Kidney (tissue), 14 donors: ENCODE results near the gene SH3PXD2B. TPM values are rescaled to one million over a fixed set of nuclear protein-coding genes. Genes with fewer than 3 reads are reported as not detected.

ENCODE experiments used
- DNase-seq, 5 donors: peaks; one replicate each; pipeline ENCODE4 v3.0.0-alpha.2; 2013 to 2020
- FAIRE-seq: peaks from 2 replicates; lab custom pipeline; 2012; peaks lifted over from hg19 to GRCh38; lab: Jason Lieb, UNC
- H3K27ac ChIP-seq, 2 donors: one replicate each; pipeline ENCODE4 v1.7.0; 2013; ENCODE audit warnings: low read depth in 2 of 2, low read length in 2 of 2, inconsistent platforms in 1 of 2
- H3K27me3 ChIP-seq: one replicate; pipeline ENCODE4 v1.7.1; 2013; ENCODE audit warnings: low read length, inconsistent platforms; ENCODE audit not compliant: control insufficient read depth, insufficient read depth
- H3K36me3 ChIP-seq, 3 donors: one replicate each; pipeline versions ENCODE4 v1.7.0 to v1.7.1; 2013; ENCODE audit warnings: low read length in 3 of 3, control low read depth in 1 of 3, inconsistent platforms in 1 of 3; ENCODE audit not compliant: insufficient read depth in 3 of 3, control insufficient read depth in 2 of 3
- H3K4me1 ChIP-seq, 3 donors: one replicate each; pipeline versions ENCODE4 v1.7.0 to v1.7.1; 2013; ENCODE audit warnings: low read length in 3 of 3, inconsistent platforms in 1 of 3, low read depth in 1 of 3; ENCODE audit not compliant: control insufficient read depth in 2 of 3, insufficient read depth in 2 of 3
- H3K4me3 ChIP-seq, 3 donors: one replicate each; pipeline versions ENCODE4 v1.7.0 to v1.8.1; 2013; ENCODE audit warnings: low read length in 3 of 3, control low read depth in 1 of 3, inconsistent platforms in 1 of 3
- H3K9ac ChIP-seq, 3 donors: one replicate each; pipeline versions ENCODE4 v1.7.0 to v1.7.1; 2013; ENCODE audit warnings: low read length in 3 of 3, control low read depth in 1 of 3, inconsistent platforms in 1 of 3
- H3K9me3 ChIP-seq, 3 donors: one replicate each; pipeline versions ENCODE4 v1.7.0 to v1.7.1; 2013; ENCODE audit warnings: low read length in 3 of 3, control low read depth in 1 of 3, inconsistent platforms in 1 of 3; ENCODE audit not compliant: control insufficient read depth in 2 of 3, insufficient read depth in 1 of 3
- CTCF ChIP-seq: IDR thresholded peaks from 3 replicates; pipeline ENCODE4 v1.5.1; 2012; ENCODE audit warnings: mild to moderate bottlenecking, moderate library complexity, borderline replicate concordance; ENCODE audit not compliant: insufficient read depth; ENCODE audit errors: extremely low read depth
- intact Hi-C: fragments of 100-400 bp; cut with DNase I; formaldehyde crosslinking; loops from one replicate; pipeline ENCODE4 v1.11.1; 2022
- polyA plus RNA-seq: library from polyadenylated mRNA; stranded (reverse); fragments of 350-450 nt; fragmentation: Illumina TruSeq; extraction: RNeasy Lipid Tissue Mini Kit (QIAGEN cat#74804); gene quantifications from one replicate; pipeline ENCODE4 v1.2.3, GENCODE V29; 2014; ENCODE audit warnings: low read depth, low replicate concordance; ENCODE audit not compliant: insufficient read depth
- total RNA-seq: library from RNA; stranded (reverse); fragmentation: NEBNext Ultra II Directional; extraction: Animal tissue kit (Norgen Biotek cat#: 25700); gene quantifications from one replicate; pipeline ENCODE4 v1.2.1, GENCODE V29; 2021
- donor health status: control.
- donor health status: control.
- donor health status: control.
- donor health status: control.
- donor health status: control.
- donor health status: DM: yes; HTN: yes; CAD: no.
- donor health status: Normal renal cell carcinoma (clear cell type).

Gene SH3PXD2B
- total and polyA plus RNA-seq, 2 donors from 2014 or later = 3.1 to 22.8 TPM

- H3K27ac ChIP-seq = no peak overlapping the region
- peaks cover 0 to 2% (median 0%) of the 10 kb centered on the region in 3 donors for H3K36me3 ChIP-seq
- no peak for DNase-seq
- intact Hi-C loops = no loop called here
- no peak for FAIRE-seq
- peaks cover 0 to 6% (median 0%) of the 10 kb centered on the region in 3 donors for H3K4me1 ChIP-seq
- H3K27me3 ChIP-seq = no peaks in the 10 kb centered on the region
- no peak overlapping the region for H3K9ac ChIP-seq
- no peak overlapping the region for H3K4me3 ChIP-seq
- H3K9me3 ChIP-seq = no peaks in the 10 kb centered on the region
- TF ChIP-seq CTCF = no peak
Observed at GRCh38 chr5:172407241-172407691, 47.1 kb downstream of the SH3PXD2B start.

GRCh38 chr5:172405226-172406107 lies 48.9 kb downstream of the SH3PXD2B start:
- no peak overlapping the region for H3K9ac ChIP-seq
- no peak overlapping the region for H3K27ac ChIP-seq
- peaks cover 0 to 6% (median 0%) of the 10 kb centered on the region in 3 donors for H3K4me1 ChIP-seq
- FAIRE-seq (no peak), DNase-seq (no peak)
- H3K4me3 ChIP-seq = no peak overlapping the region
- no peak for TF ChIP-seq CTCF
- peaks cover 0 to 2% (median 0%) of the 10 kb centered on the region in 3 donors for H3K36me3 ChIP-seq
- H3K9me3 ChIP-seq = no peaks in the 10 kb centered on the region
- H3K27me3 ChIP-seq = no peaks in the 10 kb centered on the region
- intact Hi-C loops = no loop called here

- H3K36me3 ChIP-seq = no peaks in the 10 kb centered on the region
- FAIRE-seq (no peak), DNase-seq (no peak)
- intact Hi-C loops = no loop called here
- H3K27ac ChIP-seq = no peak overlapping the region
- no peaks in the 10 kb centered on the region for H3K27me3 ChIP-seq
- no peak for TF ChIP-seq CTCF
- peaks cover 0 to 4% (median 0%) of the 10 kb centered on the region in 3 donors for H3K4me1 ChIP-seq
- H3K9ac ChIP-seq = no peak overlapping the region
- no peak overlapping the region for H3K4me3 ChIP-seq
- no peaks in the 10 kb centered on the region for H3K9me3 ChIP-seq
Observed at GRCh38 chr5:172404746-172405145, 49.6 kb downstream of the SH3PXD2B start.
